GM12878 (cell line): ENCODE data around the gene HHIPL1.

Experiments used
- ATF7 ChIP-seq: fragments of 450-650 bp; IDR thresholded peaks from 2 replicates; pipeline ENCODE4 v1.6.1; 2016; ENCODE audit warnings: low read depth, mild to moderate bottlenecking
- ESRRA ChIP-seq: IDR thresholded peaks from 2 replicates; pipeline ENCODE4 v1.6.1; 2012; ENCODE audit warnings: mild to moderate bottlenecking, low read length, improper control_type of control experiment
- FOS ChIP-seq: IDR thresholded peaks from 3 replicates; pipeline ENCODE4 v1.6.1; 2011; ENCODE audit warnings: borderline replicate concordance; ENCODE audit not compliant: insufficient read length; ENCODE audit errors: extremely low read depth
- FOXK2 ChIP-seq: fragments of 450-650 bp; IDR thresholded peaks from 2 replicates; pipeline ENCODE4 v1.6.1; 2017; ENCODE audit warnings: mild to moderate bottlenecking, moderate library complexity
- PML ChIP-seq: IDR thresholded peaks from 2 replicates; pipeline ENCODE4 v1.6.1; 2012; ENCODE audit warnings: low read length, inconsistent platforms
- SPI1 ChIP-seq: IDR thresholded peaks from 2 replicates; pipeline ENCODE4 v1.6.1; 2011; ENCODE audit warnings: low read depth, mild to moderate bottlenecking, low read length, moderate library complexity, borderline replicate concordance; ENCODE audit not compliant: insufficient read depth
- SUZ12 ChIP-seq: fragments of 200-600 bp; sonication (generic); IDR thresholded peaks from one replicate; pipeline ENCODE4 v1.6.1; 2018; ENCODE audit warnings: antibody characterized with exemption, mild to moderate bottlenecking; ENCODE audit not compliant: unreplicated experiment
- TCF12 ChIP-seq: IDR thresholded peaks from 2 replicates; pipeline ENCODE4 v1.6.1; 2011; ENCODE audit warnings: low read depth, mild to moderate bottlenecking, low read length
- TF ChIP-seq, protein P1 (sequence below): fragments of 450-650 bp; IDR thresholded peaks from 2 replicates; pipeline ENCODE4 v1.6.1; 2016; ENCODE audit warnings: mild to moderate bottlenecking
- TF ChIP-seq, protein P2 (sequence below): fragments of 450-650 bp; IDR thresholded peaks from 2 replicates; pipeline ENCODE4 v1.6.1; 2018; ENCODE audit warnings: mild to moderate bottlenecking, low read depth, moderate library complexity; ENCODE audit not compliant: partially characterized antibody
- TF ChIP-seq, protein P3 (sequence below), 3 experiments: IDR thresholded peaks in 2 of 3; conservative IDR thresholded peaks in 1 of 3; 2 replicates each; pipeline ENCODE4 v1.5.1; 2011; ENCODE audit warnings: low read depth in 3 of 3, low read length in 3 of 3, mild to moderate bottlenecking in 3 of 3, control low read depth in 2 of 3, moderate library complexity in 2 of 3, inconsistent platforms in 1 of 3, mixed read lengths in 1 of 3; ENCODE audit not compliant: control insufficient read depth in 2 of 3, insufficient read depth in 1 of 3; ENCODE audit errors: extremely low read depth in 1 of 3
- TF ChIP-seq, protein P4 (sequence below): IDR thresholded peaks from 2 replicates; pipeline ENCODE4 v1.6.1; 2012; ENCODE audit warnings: low read depth, low read length, improper control_type of control experiment

DNA sequence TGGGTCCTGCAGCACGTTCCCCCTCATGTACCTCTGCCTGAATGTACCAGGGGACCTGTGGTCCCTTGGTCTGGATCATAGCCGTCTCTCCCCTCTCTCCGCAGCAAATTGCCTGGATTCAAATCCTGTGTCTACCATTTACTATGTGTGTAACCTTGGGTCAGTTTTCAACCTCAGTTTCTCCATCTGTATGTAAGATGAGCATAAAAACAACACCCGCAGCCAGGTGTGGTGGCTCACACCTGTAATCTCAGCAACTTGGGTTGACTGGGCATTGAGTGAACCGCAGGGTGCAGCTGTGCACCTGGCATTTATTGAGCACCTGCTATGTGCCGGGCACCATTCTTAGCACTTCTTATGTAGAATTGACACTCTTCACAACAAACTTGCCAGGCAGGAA is 53.3 kb downstream of the HHIPL1 start:
- TF ChIP-seq, protein P1, sequence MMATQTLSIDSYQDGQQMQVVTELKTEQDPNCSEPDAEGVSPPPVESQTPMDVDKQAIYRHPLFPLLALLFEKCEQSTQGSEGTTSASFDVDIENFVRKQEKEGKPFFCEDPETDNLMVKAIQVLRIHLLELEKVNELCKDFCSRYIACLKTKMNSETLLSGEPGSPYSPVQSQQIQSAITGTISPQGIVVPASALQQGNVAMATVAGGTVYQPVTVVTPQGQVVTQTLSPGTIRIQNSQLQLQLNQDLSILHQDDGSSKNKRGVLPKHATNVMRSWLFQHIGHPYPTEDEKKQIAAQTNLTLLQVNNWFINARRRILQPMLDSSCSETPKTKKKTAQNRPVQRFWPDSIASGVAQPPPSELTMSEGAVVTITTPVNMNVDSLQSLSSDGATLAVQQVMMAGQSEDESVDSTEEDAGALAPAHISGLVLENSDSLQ = no peak
- TF ChIP-seq FOXK2 (no peak), SPI1 (no peak), ESRRA (no peak), ATF7 (no peak), FOS (no peak), SUZ12 (no peak), TCF12 (no peak), PML (no peak)
- TF ChIP-seq, protein P2, sequence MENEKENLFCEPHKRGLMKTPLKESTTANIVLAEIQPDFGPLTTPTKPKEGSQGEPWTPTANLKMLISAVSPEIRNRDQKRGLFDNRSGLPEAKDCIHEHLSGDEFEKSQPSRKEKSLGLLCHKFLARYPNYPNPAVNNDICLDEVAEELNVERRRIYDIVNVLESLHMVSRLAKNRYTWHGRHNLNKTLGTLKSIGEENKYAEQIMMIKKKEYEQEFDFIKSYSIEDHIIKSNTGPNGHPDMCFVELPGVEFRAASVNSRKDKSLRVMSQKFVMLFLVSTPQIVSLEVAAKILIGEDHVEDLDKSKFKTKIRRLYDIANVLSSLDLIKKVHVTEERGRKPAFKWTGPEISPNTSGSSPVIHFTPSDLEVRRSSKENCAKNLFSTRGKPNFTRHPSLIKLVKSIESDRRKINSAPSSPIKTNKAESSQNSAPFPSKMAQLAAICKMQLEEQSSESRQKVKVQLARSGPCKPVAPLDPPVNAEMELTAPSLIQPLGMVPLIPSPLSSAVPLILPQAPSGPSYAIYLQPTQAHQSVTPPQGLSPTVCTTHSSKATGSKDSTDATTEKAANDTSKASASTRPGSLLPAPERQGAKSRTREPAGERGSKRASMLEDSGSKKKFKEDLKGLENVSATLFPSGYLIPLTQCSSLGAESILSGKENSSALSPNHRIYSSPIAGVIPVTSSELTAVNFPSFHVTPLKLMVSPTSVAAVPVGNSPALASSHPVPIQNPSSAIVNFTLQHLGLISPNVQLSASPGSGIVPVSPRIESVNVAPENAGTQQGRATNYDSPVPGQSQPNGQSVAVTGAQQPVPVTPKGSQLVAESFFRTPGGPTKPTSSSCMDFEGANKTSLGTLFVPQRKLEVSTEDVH = no peak
- TF ChIP-seq, protein P3, sequence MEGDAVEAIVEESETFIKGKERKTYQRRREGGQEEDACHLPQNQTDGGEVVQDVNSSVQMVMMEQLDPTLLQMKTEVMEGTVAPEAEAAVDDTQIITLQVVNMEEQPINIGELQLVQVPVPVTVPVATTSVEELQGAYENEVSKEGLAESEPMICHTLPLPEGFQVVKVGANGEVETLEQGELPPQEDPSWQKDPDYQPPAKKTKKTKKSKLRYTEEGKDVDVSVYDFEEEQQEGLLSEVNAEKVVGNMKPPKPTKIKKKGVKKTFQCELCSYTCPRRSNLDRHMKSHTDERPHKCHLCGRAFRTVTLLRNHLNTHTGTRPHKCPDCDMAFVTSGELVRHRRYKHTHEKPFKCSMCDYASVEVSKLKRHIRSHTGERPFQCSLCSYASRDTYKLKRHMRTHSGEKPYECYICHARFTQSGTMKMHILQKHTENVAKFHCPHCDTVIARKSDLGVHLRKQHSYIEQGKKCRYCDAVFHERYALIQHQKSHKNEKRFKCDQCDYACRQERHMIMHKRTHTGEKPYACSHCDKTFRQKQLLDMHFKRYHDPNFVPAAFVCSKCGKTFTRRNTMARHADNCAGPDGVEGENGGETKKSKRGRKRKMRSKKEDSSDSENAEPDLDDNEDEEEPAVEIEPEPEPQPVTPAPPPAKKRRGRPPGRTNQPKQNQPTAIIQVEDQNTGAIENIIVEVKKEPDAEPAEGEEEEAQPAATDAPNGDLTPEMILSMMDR (IDR thresholded peaks at IDR 0.05 in 2 of 3, conservative IDR thresholded peaks at IDR 0.05 in 1 of 3; ENCODE audit: control insufficient read depth in 2 of 3, extremely low read depth in 1 of 3, insufficient read depth in 1 of 3, low read depth in 3 of 3, low read length in 3 of 3) = no peak
- TF ChIP-seq, protein P4, sequence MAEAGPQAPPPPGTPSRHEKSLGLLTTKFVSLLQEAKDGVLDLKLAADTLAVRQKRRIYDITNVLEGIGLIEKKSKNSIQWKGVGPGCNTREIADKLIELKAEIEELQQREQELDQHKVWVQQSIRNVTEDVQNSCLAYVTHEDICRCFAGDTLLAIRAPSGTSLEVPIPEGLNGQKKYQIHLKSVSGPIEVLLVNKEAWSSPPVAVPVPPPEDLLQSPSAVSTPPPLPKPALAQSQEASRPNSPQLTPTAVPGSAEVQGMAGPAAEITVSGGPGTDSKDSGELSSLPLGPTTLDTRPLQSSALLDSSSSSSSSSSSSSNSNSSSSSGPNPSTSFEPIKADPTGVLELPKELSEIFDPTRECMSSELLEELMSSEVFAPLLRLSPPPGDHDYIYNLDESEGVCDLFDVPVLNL = no peak
